Stimulated activated CD4-positive, alpha-beta T cell treated with anti-CD3 and anti-CD28 coated beads, Interleukin-2, amount 100 ng/mL, for 48 hours (primary cell): Measurements from ENCODE around the gene AGK.

ENCODE experiments used
- DNase-seq, 2 donors: peaks; one replicate each; pipeline ENCODE4 v3.0.0-alpha.2; 2020

AGK gene, protein sequence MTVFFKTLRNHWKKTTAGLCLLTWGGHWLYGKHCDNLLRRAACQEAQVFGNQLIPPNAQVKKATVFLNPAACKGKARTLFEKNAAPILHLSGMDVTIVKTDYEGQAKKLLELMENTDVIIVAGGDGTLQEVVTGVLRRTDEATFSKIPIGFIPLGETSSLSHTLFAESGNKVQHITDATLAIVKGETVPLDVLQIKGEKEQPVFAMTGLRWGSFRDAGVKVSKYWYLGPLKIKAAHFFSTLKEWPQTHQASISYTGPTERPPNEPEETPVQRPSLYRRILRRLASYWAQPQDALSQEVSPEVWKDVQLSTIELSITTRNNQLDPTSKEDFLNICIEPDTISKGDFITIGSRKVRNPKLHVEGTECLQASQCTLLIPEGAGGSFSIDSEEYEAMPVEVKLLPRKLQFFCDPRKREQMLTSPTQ

DNA sequence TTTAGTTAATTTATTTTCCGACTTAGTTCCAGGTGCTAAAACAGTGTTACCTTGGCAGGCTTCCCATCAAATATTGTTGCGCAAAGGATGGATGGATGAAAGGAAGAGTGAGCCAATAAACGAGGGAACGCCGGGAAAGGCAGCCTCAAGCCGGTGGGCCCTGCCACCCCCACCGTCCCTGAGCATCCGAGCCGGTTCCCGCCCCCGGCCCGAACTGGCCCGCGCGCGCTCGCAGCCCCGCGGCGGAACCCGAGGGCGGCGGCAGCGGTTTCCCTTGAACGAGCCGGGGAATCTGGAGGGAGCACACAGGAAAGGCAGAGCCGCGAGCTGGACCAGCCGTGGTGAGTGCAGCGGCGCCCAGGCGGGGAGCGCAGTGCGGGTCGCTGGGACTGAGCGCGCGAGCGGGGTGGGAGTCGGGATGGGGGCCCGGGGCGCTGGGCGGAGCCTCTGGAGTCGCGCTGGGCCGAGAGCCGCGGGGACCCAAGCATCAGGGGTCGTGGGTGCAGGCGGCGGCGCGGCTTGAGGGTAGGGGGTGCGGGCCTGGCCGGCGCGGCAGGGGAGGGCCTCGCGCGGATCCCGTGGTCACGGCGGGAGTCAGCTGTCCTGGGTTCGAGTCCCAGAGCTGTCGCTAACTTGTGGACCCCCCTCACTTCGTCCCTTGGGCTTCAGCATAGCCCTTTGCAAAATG, at the start of gene AGK:
TSS of gene AGK (plus strand) at position 317 of the 688 bp plus-strand sequence. CDS start 4,057 bp downstream, outside the sequence.
- peak; percentile 80 to 82 for DNase-seq

DNA sequence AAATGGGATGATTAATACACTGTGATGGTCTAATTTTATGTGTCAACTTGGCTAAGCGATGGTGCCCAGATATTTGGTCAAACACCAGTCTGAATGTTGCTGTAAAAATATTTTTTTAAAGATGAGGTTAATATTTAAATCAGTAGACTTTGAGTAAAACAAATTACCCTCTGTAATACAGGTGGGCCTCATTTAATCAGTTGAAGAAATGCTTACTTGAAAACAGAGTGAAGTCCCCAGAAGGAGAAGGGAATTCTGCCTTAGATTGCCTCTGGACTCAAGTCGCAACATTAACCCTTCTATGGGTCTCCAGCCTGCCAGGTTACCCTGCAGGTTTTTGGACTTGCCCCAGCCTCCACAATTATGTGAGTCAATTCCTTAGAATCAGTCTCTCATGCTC, 49.8 kb upstream of the AGK start:
- DNase-seq = no peak

DNA sequence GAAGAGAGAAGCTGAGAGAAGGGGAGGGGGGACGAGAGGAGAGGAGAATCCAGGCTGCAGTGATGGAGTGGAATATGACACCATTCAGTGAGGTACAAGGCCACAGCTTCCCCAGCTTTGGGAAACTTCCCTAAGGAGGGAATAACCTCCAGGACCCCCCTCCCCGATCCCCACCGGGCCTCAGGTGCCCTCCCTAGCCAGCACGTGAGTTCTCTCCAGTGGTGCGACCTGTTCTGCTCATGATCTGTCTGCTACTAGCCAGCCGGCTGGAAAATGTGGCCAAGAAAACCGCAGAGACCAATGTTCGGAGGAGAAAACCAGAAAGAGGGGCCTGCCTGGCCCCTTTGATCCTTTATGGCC, 39.9 kb upstream of the AGK start:
- no peak for DNase-seq

DNA sequence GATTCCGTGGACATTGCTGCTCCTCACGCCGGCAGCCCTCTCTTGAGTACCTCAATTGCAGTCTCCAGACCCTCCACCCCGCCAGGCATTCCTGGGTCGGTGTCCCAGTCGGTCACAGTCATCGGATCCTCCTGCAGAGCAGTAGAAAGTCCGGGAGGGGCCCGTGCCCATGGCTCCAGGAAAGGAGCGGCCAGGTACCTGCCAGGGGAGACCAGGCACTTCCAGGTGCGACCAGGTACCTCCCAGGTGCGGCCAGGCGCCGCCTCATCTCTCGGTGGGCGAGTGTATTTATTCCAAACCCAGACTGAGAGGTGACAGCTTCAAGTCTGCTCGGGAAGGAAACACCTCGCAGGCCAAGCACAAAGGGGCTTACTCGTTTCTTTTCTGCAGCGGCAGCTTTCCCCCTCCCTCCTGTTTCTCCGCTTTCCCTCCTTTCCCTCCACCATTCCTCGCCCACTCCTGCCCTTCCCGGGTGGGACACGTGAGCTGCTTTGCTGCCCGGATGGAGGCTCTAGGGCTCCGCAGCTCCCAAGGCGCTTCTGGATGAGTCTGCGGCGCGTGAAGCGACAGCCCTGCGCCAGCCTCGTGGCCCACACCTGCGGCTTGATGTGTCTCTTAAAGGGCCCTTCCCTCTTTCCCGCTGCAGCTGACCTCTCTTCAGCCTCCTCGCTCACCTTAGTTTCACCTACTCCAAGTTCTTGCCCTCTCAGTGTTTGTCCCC, 39.4 kb upstream of the AGK start:
- DNase-seq = no peak

DNA sequence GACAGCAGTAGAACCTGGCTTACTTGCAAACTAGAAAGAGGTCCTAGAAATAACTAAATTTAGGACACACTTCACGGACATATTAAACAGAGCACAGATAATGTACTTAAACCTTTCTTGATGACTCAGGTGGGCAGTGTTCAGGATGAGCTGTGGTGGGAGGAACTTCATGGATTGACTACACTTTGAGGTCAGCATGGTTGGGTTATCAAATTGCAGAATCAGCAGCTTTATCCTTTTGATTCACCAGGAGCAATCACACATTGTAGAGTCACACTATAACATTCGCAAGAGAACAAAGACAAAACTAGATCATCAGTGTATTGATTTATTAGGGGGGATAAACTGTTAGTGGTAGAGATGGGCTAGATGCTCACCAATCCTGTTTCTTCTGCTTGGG, 38.6 kb upstream of the AGK start:
- no peak for DNase-seq

DNA sequence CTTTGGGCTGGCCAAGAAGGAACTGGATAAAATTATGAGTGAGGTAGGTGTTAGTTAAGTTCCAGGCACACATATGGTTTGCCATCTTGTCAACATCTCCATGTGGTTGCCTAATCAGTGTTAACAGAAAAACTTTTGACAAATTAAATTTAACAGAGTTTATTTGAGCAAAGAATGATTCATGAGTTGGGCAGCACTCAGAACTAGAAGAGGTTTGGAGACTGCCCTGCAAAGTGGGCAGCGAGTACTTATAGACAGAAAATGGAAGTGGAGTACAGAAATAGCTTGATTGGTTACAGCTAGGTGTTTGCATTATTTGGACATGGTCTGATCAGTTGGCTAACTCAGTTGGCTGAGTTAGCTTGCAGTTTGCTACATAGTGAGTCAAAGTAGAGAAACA, 37.5 kb upstream of the AGK start:
- no peak for DNase-seq

DNA sequence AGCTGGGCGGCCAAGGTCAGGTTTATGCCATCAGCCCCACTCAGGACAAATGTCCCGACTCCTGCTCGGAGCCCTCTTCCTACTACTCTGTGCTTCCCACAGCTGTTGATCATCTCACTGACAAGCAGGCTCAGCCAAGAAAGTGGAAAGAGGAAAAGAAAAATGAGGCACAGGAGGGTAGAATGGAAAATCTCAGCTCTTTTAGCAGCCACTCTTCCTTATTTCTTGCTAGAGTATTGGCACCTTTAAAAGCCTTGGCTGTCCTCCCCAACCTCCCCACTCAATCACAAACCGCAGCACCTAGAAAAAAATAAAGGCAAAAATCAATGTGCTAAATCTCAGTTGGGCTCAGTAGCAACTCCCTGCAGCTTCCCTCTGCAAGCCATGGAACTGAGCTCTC, 35.3 kb upstream of the AGK start:
- DNase-seq = no peak

DNA sequence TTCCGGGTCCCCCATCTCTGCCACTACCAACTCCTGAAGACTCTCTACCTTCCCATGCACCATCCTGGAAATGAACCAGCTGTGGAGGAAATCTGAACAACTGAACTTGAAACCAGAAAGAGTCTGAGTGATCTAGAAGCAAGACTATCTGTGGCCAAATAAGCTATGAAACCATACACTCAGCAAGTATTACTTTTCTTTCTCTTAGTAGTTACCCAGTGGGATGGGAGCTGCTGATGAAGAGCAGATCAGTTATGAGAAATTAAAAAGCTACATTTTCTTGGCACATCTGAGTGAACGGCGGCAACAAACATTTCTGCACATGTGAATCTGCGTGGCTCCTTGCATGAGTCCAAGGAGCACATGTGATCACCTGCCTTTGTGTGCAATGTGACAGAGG, 31.6 kb upstream of the AGK start:
- no peak for DNase-seq

DNA sequence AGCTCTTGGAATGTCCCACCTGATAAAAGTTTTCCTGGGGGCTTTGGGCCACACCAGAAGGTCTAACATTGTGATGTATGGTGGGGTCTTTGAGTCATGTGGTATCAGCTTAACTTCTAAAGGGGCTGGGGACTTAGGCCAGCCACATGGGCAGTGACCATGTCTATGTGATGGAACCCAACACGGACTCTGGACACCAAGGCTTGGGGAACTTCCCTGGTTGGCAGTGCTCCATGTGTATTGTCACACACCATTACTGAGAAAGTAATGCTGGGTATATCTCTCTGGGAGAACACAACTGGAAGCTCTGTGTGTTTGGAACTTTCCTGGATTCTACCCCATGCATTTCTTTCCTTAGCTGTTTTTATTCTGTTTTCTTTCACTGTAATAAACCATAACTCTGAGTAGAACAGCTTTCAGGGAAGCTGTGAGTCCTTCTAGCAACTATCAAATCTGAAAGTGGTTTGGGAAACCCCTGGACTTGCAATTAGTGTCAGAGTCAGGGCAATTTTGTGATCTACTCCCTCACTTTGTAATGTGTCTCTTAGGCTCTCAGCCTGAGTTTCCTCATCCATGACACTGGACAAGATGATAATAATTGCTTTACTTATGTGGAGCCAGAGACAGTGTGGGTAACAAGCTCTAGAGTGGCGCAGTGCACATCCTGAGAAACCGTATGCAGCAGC, 28.4 kb upstream of the AGK start:
- no peak for DNase-seq

DNA sequence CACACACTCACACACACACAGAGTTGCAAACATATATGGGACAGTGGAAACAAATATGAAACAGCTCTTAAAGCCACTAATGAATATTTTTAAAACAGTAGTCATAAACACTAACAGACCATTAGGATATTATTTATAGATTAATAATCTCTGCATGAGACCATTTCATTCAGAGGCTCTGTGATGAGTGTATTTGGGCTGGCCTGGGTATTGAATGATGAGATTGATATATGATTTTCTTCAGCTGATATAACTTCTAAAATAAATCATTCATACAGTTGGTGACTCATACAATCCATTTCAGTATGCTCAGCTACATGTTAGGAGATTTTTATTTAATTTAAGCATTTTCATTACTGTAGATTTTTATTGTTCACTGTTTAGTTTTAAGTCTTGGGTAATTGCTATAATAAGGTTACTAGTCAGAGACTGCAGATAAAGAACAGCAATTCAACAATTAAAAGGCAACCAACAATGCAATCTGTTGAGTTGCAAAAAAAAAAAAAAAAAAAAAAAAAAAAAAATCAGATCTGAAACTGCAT, 25.2 kb upstream of the AGK start:
- no peak for DNase-seq

DNA sequence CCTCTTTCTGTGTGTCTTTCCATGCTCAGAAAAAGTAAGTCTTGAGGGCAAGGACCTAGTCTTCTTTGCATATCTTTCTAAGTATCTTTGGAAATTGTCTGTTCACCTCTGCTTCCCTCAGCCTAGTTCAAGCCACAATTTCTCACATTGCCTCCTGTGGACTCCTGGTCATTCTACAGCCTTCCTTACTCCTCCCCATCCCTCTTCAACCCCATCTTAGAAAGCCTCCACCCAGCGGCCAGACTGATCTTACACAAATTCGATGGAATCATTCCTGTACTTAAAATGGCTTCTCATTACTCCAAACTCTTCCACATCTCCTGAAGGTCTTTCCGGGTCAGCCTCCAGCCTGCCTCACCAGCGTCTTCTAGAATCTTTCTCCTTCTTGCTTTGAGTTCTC, 24.1 kb upstream of the AGK start:
- no peak for DNase-seq

DNA sequence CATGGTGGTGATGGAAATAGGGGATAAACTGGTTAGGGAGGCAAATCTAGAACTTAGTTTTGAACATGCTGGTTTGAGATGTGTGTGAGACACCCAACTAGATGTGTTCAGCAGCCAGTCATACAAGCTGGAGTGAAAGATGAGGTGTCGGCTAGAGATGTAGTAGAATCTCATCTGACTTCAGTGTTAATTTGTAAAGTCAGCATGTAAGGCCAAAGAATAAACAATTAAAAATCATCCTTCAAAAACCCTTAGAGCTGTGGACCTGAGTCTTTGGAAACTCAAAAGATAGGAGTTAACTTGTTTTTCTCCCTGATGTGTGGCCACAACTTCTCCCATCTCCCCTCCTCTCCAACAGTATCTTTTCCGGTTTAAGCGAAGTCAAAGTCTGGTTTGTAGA, 22.8 kb upstream of the AGK start:
- no peak for DNase-seq

DNA sequence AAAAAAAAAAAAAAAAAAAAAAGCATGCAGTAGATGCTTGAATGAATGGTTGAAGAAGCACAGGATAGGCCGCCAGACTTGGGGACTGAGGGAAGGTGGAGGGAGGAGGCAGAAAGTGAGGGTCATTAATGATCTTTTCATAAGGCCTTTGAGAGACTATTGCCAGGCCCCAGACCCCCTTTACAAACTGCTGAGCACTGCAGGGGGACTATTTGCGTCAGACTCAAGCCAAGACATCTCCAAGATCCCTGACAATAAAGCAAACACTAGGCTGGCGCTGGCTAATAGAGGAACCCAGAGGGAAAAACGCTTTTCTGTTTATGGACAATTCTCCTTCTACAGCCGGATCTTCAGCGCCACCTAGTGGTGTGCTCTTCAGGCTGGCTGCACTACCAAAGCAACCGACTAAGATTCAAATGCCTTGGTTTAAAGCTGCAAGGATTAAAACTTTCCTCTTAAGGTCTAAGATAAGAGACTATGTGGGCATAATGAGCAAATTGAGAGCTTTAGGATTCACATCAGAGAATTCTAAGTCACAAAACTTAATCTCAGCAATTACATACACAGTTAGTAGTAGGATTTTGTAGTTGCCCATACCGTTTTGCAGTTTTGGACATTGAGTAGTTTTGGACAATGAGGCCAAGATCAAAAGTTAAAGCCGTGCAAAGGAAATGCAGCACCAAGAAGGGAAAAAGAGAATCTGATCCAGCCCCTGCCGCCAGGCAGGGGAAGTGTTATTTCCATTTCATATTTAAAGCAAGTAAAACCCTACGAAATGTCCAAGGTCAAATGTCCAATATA, 17.9 kb upstream of the AGK start:
- peak; percentile 58 to 63 for DNase-seq

DNA sequence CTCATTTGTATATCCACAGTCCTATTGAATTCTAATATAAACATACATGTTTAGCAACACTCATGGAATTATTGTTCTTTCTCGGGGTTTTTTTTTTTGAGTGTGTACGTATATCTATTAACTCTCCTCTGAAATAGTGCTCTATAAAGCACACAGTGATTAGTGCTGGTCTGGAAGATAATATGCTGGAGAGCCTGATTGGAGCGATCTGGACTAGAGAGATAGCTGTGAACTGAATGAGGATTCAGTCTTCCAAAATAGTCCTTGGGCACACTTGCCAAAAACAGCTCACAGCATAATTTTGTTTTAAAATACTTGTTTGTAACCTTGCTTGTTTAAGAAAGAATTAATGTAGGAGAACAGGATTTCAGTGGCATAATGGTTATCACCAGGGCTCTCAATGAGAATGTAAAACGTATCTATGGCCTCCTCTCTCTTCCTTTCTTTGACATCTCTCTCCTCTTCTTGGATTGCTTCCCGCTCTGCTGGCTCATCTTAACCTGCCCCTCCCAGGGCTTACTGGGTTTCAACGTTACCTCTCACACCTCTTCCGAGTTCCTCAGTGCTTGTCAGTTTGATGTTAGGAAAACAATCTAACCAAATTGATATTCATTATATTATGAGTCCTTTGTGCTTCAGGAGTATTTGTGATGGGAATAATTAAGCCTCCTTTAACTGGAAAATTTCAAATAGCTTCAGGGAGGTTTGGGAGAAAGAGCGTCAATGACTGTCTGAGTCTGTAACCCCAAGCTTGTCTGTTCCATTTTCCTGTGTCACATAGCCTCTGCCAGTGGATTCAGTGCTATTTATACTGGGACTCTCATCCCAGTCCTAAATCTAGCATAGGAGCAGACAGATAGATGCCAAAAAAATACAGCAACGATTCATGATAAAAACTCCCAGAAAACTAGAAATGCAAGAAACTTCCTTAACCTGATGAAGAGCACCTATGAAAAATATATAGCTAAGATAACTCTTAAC, 16.2 kb upstream of the AGK start:
- DNase-seq = no peak

DNA sequence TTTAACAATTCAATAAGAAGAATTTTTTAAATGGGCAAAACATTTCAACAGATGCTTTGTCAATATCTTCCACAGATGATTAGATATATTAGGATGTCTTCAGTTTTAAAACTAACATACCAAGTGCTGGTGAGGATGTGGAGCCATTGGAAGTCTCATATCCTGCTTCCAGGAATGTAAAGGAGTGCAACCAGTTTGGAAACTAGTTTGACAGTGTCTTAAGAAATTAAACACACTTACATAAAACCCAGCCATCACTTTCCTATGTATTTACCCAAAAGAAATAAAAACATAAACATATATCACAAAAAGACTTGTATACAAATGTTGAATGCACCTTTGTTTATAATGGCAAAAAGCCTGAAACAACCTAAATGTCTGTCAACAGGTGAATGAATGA, 13.3 kb upstream of the AGK start:
- DNase-seq = no peak

DNA sequence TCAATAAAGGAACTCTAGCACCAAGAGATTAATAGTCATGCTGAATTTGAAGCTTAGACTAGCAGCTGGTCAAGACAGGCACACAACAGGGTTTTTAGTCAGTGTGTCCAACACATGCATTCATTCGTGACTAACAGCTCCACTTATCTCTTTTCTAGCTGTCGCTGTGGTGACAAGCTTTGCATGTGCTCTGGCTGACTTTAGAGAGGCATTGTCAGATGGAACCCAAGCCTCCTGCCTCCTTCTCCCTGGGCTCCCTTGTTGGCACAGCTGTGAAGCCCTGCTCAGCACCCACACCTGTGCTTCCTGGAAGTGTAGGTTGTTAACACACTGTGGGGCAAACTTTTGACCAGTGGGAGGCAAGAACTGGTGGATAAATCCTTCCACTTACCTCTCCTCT, 9.8 kb upstream of the AGK start:
- no peak for DNase-seq

DNA sequence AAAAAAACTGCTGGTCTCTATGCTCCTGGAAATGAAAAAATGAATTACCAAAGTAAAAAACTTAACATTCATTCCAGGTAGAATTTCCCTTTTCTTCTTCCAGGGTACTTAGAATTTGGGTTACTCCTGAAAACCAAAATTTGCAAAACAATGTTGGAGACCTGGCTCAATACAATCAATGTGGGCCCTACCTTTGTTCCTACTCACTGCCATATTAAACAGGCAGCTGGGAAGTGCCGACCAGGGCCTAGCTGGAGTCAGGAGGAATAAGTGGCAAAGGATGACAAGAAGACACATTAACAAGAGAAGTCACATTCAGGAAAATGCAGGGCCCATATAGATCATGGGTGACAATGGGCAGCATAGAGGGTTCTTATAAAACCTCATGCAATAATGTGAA, 6.4 kb upstream of the AGK start:
- DNase-seq = no peak

DNA sequence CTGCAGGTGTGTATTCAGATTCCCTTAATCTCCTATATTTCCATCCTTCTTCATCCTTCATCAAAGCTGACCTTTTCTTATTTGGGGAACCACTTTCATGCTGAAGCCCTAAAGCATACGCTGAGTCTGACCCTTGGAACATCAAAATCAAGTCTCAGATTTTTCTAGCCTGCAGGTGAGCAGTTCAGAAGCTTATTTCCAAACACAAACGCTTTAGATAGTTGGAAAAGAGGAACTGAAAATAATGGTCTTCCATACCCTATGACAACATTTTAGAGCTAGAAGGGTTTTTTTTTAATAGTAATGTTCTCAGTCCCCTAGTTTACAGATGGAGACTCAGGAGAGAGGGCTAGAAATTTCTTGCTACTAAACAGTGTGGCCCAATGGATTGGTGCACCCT, 1.6 kb upstream of the AGK start:
- no peak for DNase-seq

DNA sequence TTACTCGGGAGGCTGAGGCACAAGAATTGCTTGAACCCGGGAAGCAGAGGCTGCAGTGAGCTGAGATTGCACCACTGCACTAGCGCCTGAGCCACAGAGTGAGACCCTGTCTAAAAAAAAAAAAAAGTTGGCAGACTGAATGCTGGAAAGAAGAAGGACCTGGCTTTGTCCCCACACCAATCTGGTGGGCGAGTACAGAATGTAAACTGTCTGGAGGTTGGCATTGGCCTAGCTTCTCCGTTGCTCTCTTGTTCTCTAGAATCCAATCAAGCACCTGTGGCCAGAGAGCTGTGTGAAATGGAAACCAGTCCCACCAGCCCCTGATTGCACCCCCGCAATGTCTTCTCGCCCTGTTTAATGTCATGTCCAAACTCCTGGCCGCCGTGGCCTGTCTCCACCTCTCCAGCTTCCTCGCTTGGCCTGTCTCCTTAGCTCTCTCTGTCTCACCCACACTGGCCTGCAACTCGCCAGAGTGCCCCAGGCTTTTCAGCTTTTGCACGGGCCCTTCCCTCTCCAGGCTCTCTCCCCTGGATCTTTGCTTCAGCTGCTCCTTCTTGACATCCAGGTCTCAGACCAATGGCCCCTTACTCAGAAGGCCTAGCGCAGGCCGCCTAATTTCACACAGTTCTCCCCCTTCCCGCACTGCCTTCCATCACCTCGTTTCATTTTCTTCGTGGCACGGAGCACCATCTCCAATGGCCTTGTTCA, 670 bp upstream of the AGK start:
- no peak for DNase-seq

DNA sequence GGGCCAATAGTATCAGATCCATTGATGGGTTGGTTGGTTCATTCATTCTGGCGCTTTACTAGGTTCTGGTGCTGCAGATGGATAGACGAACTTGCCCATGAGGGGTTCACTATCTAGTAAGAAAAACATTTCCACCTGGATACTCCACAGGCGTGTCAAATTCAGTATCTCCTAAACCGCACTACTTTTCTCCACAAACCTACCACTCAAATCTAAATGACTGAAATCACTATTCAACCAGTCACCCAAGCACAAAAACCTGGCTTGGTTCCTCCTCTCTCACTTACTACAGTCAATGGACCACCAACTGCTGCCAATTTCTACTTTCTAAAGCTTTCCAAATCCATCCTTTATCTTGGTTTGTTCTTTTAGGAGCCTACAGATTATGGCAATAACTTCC, 572 bp downstream of the AGK start:
- DNase-seq = no peak
